ENCODE results near the gene FBXL20. TPM values are rescaled to one million over a fixed set of nuclear protein-coding genes. Genes with fewer than 3 reads are reported as not detected.

The FBXL20 gene
- total and polyA plus RNA-seq, 2 of the 8 experiments (the other 6 are each of a cell fraction or from before 2014, with no cell fraction given): 5.5 to 11.0 TPM

- peaks cover 0 to 18% (median 7%) of the 10 kb centered on the region in 4 experiments; a peak in 5 of 7 replicates for H3K4me1 ChIP-seq (replicated peaks in 1 of 4; ENCODE audit: control insufficient read depth in 3 of 4, insufficient read depth in 4 of 4, low read length in 3 of 4)
- no peak overlapping the region for H3K4ac ChIP-seq (replicated peaks; ENCODE audit: insufficient read length, low read depth, low read length)
- 100% methylated on average over 1 of the region's 1 CpG; no CpG with 5 or more reads in 1 of the 2 experiments for WGBS, 2 experiments (ENCODE audit: extremely low coverage in 1 of 2, insufficient coverage in 1 of 2, insufficient read length in 1 of 2, insufficient replicate concordance in 2 of 2, low coverage in 1 of 2, low lambda C conversion rate in 2 of 2, missing lambda C conversion rate in 1 of 2)
- no peak overlapping the region for H4K5ac ChIP-seq (ENCODE audit: insufficient read length, low read depth, low read length)
- FAIRE-seq: no peak
- H3K14ac ChIP-seq (ENCODE audit: insufficient read length): no peak overlapping the region
- H2AFZ ChIP-seq (ENCODE audit: low read length): no peak overlapping the region
- no peak overlapping the region for H2BK20ac ChIP-seq (ENCODE audit: low read length)
- no peak overlapping the region for H3K56ac ChIP-seq (replicated peaks; ENCODE audit: insufficient read length, low read depth, low read length)
- H3K23ac ChIP-seq (ENCODE audit: insufficient read length): no peak overlapping the region
- H2BK120ac ChIP-seq (replicated peaks; ENCODE audit: low read depth, low read length): no peak overlapping the region
- no peaks in the 10 kb centered on the region for H3K36me3 ChIP-seq (ENCODE audit: control insufficient read depth in 2 of 4, insufficient read depth in 4 of 4, low read length in 3 of 4)
- H3K4me3 ChIP-seq (ENCODE audit: extremely low read depth in 1 of 4, insufficient read depth in 2 of 4, low read depth in 3 of 4, low read length in 4 of 4): no peak overlapping the region
- no peaks in the 10 kb centered on the region for H4K20me1 ChIP-seq (replicated peaks in 1 of 2; ENCODE audit: control insufficient read depth in 1 of 2, insufficient read depth in 2 of 2, low read length in 2 of 2)
- H3K18ac ChIP-seq (ENCODE audit: extremely low read depth, low read length): no peak overlapping the region
- no peak overlapping the region for H3K27ac ChIP-seq (ENCODE audit: low read depth, low read length)
- H3K9ac ChIP-seq (replicated peaks in 1 of 4; ENCODE audit: extremely low read depth in 1 of 4, low read depth in 3 of 4, low read length in 3 of 4): no peak overlapping the region
- no peak overlapping the region for H2BK5ac ChIP-seq (ENCODE audit: low read depth, low read length)
- no peak overlapping the region for H2BK12ac ChIP-seq (ENCODE audit: low read depth, low read length)
- H3K23me2 ChIP-seq (ENCODE audit: low read depth, low read length): peaks cover 3% of the 10 kb centered on the region; the same call in 1 of the 2 replicates
- peaks cover under 1 to 4% (median 2%) of the 10 kb centered on the region in 4 experiments; a peak in 6 of 7 replicates for H3K27me3 ChIP-seq (replicated peaks in 1 of 4; ENCODE audit: control insufficient read depth in 3 of 4, extremely low read depth in 1 of 4, insufficient read depth in 3 of 4, low read length in 3 of 4)
- no peak overlapping the region for H2AK5ac ChIP-seq (ENCODE audit: low read depth, low read length)
- no peak overlapping the region for H2BK15ac ChIP-seq (ENCODE audit: low read length)
- CTCF ChIA-PET (ENCODE audit: partially characterized antibody): interaction anchor here (0.7 to 21.2 kb wide), 7 partner anchors 18 to 322 kb away, joined by 3 to 982 read pairs (median 5); no protein-coding TSS in a partner anchor
- no peak for DNase-seq (ENCODE audit: low read depth in 1 of 2, low spot score in 2 of 2)
- no peaks in the 10 kb centered on the region for H3K79me1 ChIP-seq (ENCODE audit: low read depth, low read length)
- H3K4me2 ChIP-seq (ENCODE audit: insufficient read depth in 1 of 2, low read depth in 2 of 2, low read length in 2 of 2): no peak overlapping the region
- POLR2A ChIA-PET (ENCODE audit: partially characterized antibody): interaction anchor here (1.5 to 4.2 kb wide), 4 partner anchors 22 to 30 kb away, joined by 3 to 29 read pairs (median 20); partner anchors contain the start of gene RPL19
- H3K9me3 ChIP-seq (ENCODE audit: insufficient read depth in 2 of 2, low read depth in 1 of 2, low read length in 1 of 2): no peaks in the 10 kb centered on the region
- no peaks in the 10 kb centered on the region for H3K79me2 ChIP-seq (ENCODE audit: control insufficient read depth in 1 of 2, insufficient read depth in 2 of 2, low read length in 2 of 2)
- H4K91ac ChIP-seq (replicated peaks; ENCODE audit: insufficient read length, low read length): no peak overlapping the region
- no peak overlapping the region for H4K8ac ChIP-seq (ENCODE audit: extremely low read depth, insufficient read depth, low read length)
- no peak for TF ChIP-seq CTCF (IDR thresholded peaks at IDR 0.05; ENCODE audit: control extremely low read depth in 1 of 3, insufficient read depth in 1 of 3, low read depth in 1 of 3, low read length in 3 of 3)
Measured at GRCh38 chr17:39230361-39230760, 171.1 kb downstream of the FBXL20 start.

All from H1 (cell line).